Mammary epithelial cell (primary cell): ENCODE measurements around the gene AK4.

ENCODE experiments used
- CTCF ChIP-seq, 2 donors: IDR thresholded peaks in 1 of 2; conservative IDR thresholded peaks in 1 of 2; 2 replicates each; pipeline ENCODE4 v1.5.1; 2011 to 2012; ENCODE audit warnings: inconsistent platforms in 2 of 2, low read length in 2 of 2, mild to moderate bottlenecking in 2 of 2, control low read depth in 1 of 2, low read depth in 1 of 2; ENCODE audit not compliant: insufficient read depth in 1 of 2; ENCODE audit errors: extremely low read depth in 1 of 2
- EZH2 ChIP-seq: IDR thresholded peaks from 2 replicates; pipeline ENCODE4 v1.6.1; 2012; ENCODE audit warnings: low read length, inconsistent platforms, borderline replicate concordance

- TF ChIP-seq CTCF (conservative IDR thresholded peaks at IDR 0.05 in 1 of 2, IDR thresholded peaks at IDR 0.05 in 1 of 2; ENCODE audit: extremely low read depth in 1 of 2, insufficient read depth in 1 of 2, low read depth in 1 of 2, low read length in 2 of 2) (no peak), EZH2 (no peak)
These were observed 41.6 kb downstream of the AK4 start for GRCh38 chr1:65189576-65190115.
